Testis (tissue), 2 donors: ENCODE data around the gene CAMTA1.

Source experiments
- POLR2A ChIP-seq: fragments of 450-650 bp; IDR thresholded peaks from one replicate; pipeline ENCODE4 v1.6.1; 2017; ENCODE audit warnings: antibody characterized with exemption, mild to moderate bottlenecking, moderate library complexity
- TF ChIP-seq, protein P1 (sequence below), 3 experiments: fragments of 450-650 bp in 2 of 3; fragments of 200-600 bp in 1 of 3; sonication (generic) in 1 of 3; IDR thresholded peaks; one replicate each; pipeline ENCODE4 v1.5.1; 2016 to 2019; ENCODE audit warnings: antibody characterized with exemption in 3 of 3, mild to moderate bottlenecking in 2 of 3, moderate library complexity in 1 of 3

DNA sequence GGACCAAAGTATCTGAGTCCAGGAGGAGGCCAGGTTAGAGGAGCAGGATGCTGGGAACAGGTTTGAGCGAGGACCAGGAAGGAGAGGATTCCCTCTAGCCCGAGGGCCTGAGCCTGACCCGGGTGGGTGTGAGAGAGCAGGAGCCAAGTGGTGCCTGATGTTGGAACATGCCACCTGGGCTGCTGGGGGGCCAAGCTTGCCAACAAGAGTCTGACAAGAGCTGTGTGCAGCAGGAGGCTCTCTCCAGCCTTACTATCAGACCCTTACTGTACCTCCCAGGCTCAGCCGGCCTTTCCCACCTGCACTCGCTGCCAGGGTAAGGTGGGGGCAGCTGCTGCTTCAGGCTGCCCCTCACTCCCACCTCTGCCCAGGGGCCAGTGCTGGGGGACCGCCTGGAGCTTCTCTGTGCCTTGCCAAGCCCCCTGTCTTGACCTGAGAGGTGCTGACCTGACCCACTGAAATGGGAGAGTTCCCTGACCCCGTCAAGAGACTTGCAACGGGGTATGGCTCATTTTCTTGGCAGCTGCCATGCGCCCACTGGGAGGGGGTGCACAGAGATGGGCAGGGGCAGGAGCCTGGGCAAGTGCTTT, 826.3 kb downstream of the CAMTA1 start:
- TF ChIP-seq, protein P1, sequence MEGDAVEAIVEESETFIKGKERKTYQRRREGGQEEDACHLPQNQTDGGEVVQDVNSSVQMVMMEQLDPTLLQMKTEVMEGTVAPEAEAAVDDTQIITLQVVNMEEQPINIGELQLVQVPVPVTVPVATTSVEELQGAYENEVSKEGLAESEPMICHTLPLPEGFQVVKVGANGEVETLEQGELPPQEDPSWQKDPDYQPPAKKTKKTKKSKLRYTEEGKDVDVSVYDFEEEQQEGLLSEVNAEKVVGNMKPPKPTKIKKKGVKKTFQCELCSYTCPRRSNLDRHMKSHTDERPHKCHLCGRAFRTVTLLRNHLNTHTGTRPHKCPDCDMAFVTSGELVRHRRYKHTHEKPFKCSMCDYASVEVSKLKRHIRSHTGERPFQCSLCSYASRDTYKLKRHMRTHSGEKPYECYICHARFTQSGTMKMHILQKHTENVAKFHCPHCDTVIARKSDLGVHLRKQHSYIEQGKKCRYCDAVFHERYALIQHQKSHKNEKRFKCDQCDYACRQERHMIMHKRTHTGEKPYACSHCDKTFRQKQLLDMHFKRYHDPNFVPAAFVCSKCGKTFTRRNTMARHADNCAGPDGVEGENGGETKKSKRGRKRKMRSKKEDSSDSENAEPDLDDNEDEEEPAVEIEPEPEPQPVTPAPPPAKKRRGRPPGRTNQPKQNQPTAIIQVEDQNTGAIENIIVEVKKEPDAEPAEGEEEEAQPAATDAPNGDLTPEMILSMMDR (IDR thresholded peaks at IDR 0.05) = no peak
- no peak for TF ChIP-seq POLR2A
